CMK (cell line): ENCODE data around the gene ABL1.
"Not testable (repeated sequence)": the region's sequence is repeated elsewhere in the genome, so short reads cannot be mapped to it uniquely, and the experiment has no call there.

Source experiments
- DNase-seq: peaks from one replicate; pipeline ENCODE4 v3.0.0-alpha.2; 2010; ENCODE audit warnings: low read depth

Gene ABL1

GRCh38 chr9:130834371-130835336 lies at the start of gene ABL1:
ABL1 (plus strand) TSS chr9:130835254; CDS start chr9:130835447, 193 bp downstream.
- DNase-seq, result peak; percentile 7

- no peak for DNase-seq
These were observed 49.0 kb upstream of the ABL1 start for GRCh38 chr9:130785940-130786508.

- DNase-seq, result no peak
These were observed 48.5 kb upstream of the ABL1 start for GRCh38 chr9:130786526-130786925.

GRCh38 chr9:130789747-130790672 lies 45.0 kb upstream of the ABL1 start:
- DNase-seq, result no peak

- DNase-seq, result no peak
These were observed 43.7 kb upstream of the ABL1 start for GRCh38 chr9:130791303-130791894.

GRCh38 chr9:130793589-130793988 lies 41.5 kb upstream of the ABL1 start:
- no peak for DNase-seq

- not testable (repeated sequence) for DNase-seq
These were observed 41.0 kb upstream of the ABL1 start for GRCh38 chr9:130794021-130794420.

GRCh38 chr9:130794423-130794822 lies 40.6 kb upstream of the ABL1 start:
- DNase-seq, result not testable (repeated sequence)

GRCh38 chr9:130794923-130795495 lies 40.0 kb upstream of the ABL1 start:
- DNase-seq, result no peak

- DNase-seq, result not testable (repeated sequence)
These were observed 31.9 kb upstream of the ABL1 start for GRCh38 chr9:130803116-130803515.

- DNase-seq, result no peak
These were observed 29.3 kb upstream of the ABL1 start for GRCh38 chr9:130805510-130806326.

GRCh38 chr9:130806327-130806716 lies 28.7 kb upstream of the ABL1 start:
- DNase-seq, result no peak

- DNase-seq, result no peak
These were observed 24.4 kb upstream of the ABL1 start for GRCh38 chr9:130810609-130811136.

GRCh38 chr9:130815242-130815808 lies 19.7 kb upstream of the ABL1 start:
- DNase-seq, result no peak

- no peak for DNase-seq
These were observed 17.1 kb upstream of the ABL1 start for GRCh38 chr9:130817914-130818313.

- no peak for DNase-seq
These were observed 14.8 kb upstream of the ABL1 start for GRCh38 chr9:130820135-130820738.

- no peak for DNase-seq
These were observed 11.6 kb upstream of the ABL1 start for GRCh38 chr9:130823435-130823834.

- no peak for DNase-seq
These were observed 11.0 kb upstream of the ABL1 start for GRCh38 chr9:130824079-130824478.

- no peak for DNase-seq
These were observed 10.3 kb upstream of the ABL1 start for GRCh38 chr9:130824643-130825350.
